HG03457 (cell line): ENCODE measurements around the gene CDKL4.
"Not testable (repeated sequence)": the region's sequence is repeated elsewhere in the genome, so short reads cannot be mapped to it uniquely, and the experiment has no call there.

Experiments
- ATAC-seq: cut with Tn5 transposase; IDR thresholded peaks from one replicate; pipeline ENCODE4 v1.9.1; 2021; ENCODE audit warnings: moderate number of reproducible peaks; ENCODE audit not compliant: unreplicated experiment

The CDKL4 gene

GRCh38 chr2:39243469-39244123 lies at the start of gene CDKL4:
Gene CDKL4 (minus strand): TSS chr2:39243970.
- no peak for ATAC-seq

- ATAC-seq = no peak
Measured at GRCh38 chr2:39290433-39290832, 46.7 kb upstream of the CDKL4 start.

GRCh38 chr2:39289609-39290008 lies 45.8 kb upstream of the CDKL4 start:
- no peak for ATAC-seq

GRCh38 chr2:39283561-39283960 lies 39.8 kb upstream of the CDKL4 start:
- no peak for ATAC-seq

- no peak for ATAC-seq
Measured at GRCh38 chr2:39281391-39281790, 37.6 kb upstream of the CDKL4 start.

- ATAC-seq = no peak
Measured at GRCh38 chr2:39275016-39275415, 31.2 kb upstream of the CDKL4 start.

GRCh38 chr2:39269941-39270340 lies 26.2 kb upstream of the CDKL4 start:
- ATAC-seq = no peak

- no peak for ATAC-seq
Measured at GRCh38 chr2:39266916-39267434, 23.2 kb upstream of the CDKL4 start.

GRCh38 chr2:39266139-39266805 lies 22.5 kb upstream of the CDKL4 start:
- ATAC-seq = peak; percentile 73

- no peak for ATAC-seq
Measured at GRCh38 chr2:39265315-39265714, 21.5 kb upstream of the CDKL4 start.

GRCh38 chr2:39264733-39265132 lies 21.0 kb upstream of the CDKL4 start:
- peak; percentile 60 for ATAC-seq

GRCh38 chr2:39260087-39260486 lies 16.3 kb upstream of the CDKL4 start:
- no peak for ATAC-seq

GRCh38 chr2:39256040-39256439 lies 12.3 kb upstream of the CDKL4 start:
- ATAC-seq = no peak

- no peak for ATAC-seq
Measured at GRCh38 chr2:39252888-39253518, 9.2 kb upstream of the CDKL4 start.

GRCh38 chr2:39247512-39248043 lies 3.8 kb upstream of the CDKL4 start:
- ATAC-seq = no peak

- ATAC-seq = no peak
Measured at GRCh38 chr2:39246382-39246980, 2.7 kb upstream of the CDKL4 start.

GRCh38 chr2:39244963-39245625 lies 1.3 kb upstream of the CDKL4 start:
- ATAC-seq = not testable (repeated sequence)

- not testable (repeated sequence) for ATAC-seq
Measured at GRCh38 chr2:39244241-39244862, 582 bp upstream of the CDKL4 start.

GRCh38 chr2:39241588-39241987 lies 2.2 kb downstream of the CDKL4 start:
- no peak for ATAC-seq

GRCh38 chr2:39240758-39241157 lies 3.0 kb downstream of the CDKL4 start:
- no peak for ATAC-seq
